ENCODE data around the gene C1orf105.
A peak's percentile ranks its signal among the peaks of the same experiment; 100 is the strongest.

The C1orf105 gene

GRCh38 chr1:172397633-172398032 is 22.9 kb upstream of the C1orf105 start:
- no peak for DNase-seq

- DNase-seq, result no peak
Measured at GRCh38 chr1:172398193-172398592, 22.3 kb upstream of the C1orf105 start.

GRCh38 chr1:172398970-172399755 is 21.3 kb upstream of the C1orf105 start:
- DNase-seq, result peak; percentile 82

GRCh38 chr1:172399756-172400721 is 20.4 kb upstream of the C1orf105 start:
- peak; percentile 51 for DNase-seq

- DNase-seq, result no peak
Measured at GRCh38 chr1:172400722-172401105, 19.8 kb upstream of the C1orf105 start.

- DNase-seq, result no peak
Measured at GRCh38 chr1:172401477-172401876, 19.0 kb upstream of the C1orf105 start.

- DNase-seq, result no peak
Measured at GRCh38 chr1:172401892-172402291, 18.6 kb upstream of the C1orf105 start.

GRCh38 chr1:172402878-172403569 is 17.5 kb upstream of the C1orf105 start:
- DNase-seq, result no peak

GRCh38 chr1:172404121-172404520 is 16.4 kb upstream of the C1orf105 start:
- no peak for DNase-seq

- no peak for DNase-seq
Measured at GRCh38 chr1:172405912-172406311, 14.6 kb upstream of the C1orf105 start.

- DNase-seq, result no peak
Measured at GRCh38 chr1:172406968-172407367, 13.5 kb upstream of the C1orf105 start.

- DNase-seq, result no peak
Measured at GRCh38 chr1:172408958-172409357, 11.5 kb upstream of the C1orf105 start.

- no peak for DNase-seq
Measured at GRCh38 chr1:172410027-172410426, 10.5 kb upstream of the C1orf105 start.

GRCh38 chr1:172411791-172412338 is 8.6 kb upstream of the C1orf105 start:
- no peak for DNase-seq

- no peak for DNase-seq
Measured at GRCh38 chr1:172414331-172414730, 6.2 kb upstream of the C1orf105 start.

- no peak for DNase-seq
Measured at GRCh38 chr1:172416496-172417035, 3.9 kb upstream of the C1orf105 start.

GRCh38 chr1:172417557-172417956 is 2.9 kb upstream of the C1orf105 start:
- no peak for DNase-seq

GRCh38 chr1:172421974-172422604 is 1.6 kb downstream of the C1orf105 start:
- no peak for DNase-seq

GRCh38 chr1:172423336-172423735 is 2.9 kb downstream of the C1orf105 start:
- DNase-seq, result no peak

GRCh38 chr1:172425339-172425738 is 4.9 kb downstream of the C1orf105 start:
- no peak for DNase-seq

- DNase-seq, result no peak
Measured at GRCh38 chr1:172427191-172427590, 6.7 kb downstream of the C1orf105 start.
